GM20000 (cell line): Measurements from ENCODE around the gene SCG3.

Experiments used
- DNase-seq: peaks from one replicate; pipeline ENCODE4 v3.0.0; 2012; ENCODE audit warnings: low spot score
- TF ChIP-seq, protein P1 (sequence below): IDR thresholded peaks from 2 replicates; pipeline ENCODE4 v1.5.1; 2012; ENCODE audit warnings: mild to moderate bottlenecking, control low read depth; ENCODE audit errors: extremely low read depth, missing control alignments

The SCG3 gene

DNA sequence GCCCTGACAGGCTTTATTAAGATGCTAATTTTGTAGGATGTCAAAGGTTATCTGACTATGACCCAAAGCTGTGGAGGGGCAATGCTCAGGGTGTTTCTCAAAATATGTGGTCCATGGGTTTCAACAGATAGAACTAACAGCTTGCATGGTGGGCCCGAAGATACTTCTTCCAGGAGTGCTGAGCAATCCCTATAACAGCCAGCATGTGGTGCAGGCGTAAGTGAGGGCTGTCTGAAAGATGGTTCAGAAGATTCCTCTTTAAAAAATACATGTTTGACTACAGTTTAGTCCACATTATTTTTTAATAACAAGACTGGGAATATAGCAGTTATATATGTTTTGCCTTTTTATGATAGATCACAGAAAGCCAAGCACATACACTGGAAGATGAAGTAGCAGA is 7.6 kb downstream of the SCG3 start:
- TF ChIP-seq, protein P1, sequence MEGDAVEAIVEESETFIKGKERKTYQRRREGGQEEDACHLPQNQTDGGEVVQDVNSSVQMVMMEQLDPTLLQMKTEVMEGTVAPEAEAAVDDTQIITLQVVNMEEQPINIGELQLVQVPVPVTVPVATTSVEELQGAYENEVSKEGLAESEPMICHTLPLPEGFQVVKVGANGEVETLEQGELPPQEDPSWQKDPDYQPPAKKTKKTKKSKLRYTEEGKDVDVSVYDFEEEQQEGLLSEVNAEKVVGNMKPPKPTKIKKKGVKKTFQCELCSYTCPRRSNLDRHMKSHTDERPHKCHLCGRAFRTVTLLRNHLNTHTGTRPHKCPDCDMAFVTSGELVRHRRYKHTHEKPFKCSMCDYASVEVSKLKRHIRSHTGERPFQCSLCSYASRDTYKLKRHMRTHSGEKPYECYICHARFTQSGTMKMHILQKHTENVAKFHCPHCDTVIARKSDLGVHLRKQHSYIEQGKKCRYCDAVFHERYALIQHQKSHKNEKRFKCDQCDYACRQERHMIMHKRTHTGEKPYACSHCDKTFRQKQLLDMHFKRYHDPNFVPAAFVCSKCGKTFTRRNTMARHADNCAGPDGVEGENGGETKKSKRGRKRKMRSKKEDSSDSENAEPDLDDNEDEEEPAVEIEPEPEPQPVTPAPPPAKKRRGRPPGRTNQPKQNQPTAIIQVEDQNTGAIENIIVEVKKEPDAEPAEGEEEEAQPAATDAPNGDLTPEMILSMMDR = no peak
- no peak for DNase-seq

DNA sequence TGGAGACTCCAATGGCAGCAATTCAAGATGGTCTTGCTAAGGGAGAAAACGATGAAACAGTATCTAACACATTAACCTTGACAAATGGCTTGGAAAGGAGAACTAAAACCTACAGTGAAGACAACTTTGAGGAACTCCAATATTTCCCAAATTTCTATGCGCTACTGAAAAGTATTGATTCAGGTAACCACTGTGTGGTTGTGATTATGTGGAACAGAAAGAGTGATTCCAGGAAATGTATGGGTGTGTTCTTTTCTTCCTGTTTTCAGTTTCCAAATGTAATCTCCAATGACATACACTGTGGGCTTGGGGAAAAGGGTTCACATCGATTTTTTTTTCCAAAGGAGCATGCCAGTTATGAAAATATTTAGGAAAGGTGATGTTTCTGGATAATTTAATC is 10.9 kb downstream of the SCG3 start:
- TF ChIP-seq, protein P1 = no peak
- no peak for DNase-seq

DNA sequence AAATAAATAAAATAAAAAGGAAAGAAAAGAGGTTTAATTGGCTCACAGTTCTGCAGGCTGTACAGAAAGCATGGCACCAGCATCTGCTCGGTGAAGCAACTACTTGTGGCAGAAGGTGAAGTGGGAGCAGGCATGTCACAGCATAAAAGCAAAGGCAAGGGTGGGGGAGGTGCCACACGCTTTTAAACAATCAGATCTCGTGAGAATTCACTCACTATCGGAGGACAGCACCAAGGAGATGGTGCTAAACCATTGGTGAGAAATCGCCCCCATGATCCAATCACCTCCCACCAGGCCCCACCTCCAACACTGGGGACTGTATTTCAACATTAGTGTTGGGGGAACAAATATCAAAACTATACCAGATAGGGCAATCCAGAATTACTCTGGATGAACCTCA is 15.3 kb downstream of the SCG3 start:
- TF ChIP-seq, protein P1 = no peak
- DNase-seq = no peak

DNA sequence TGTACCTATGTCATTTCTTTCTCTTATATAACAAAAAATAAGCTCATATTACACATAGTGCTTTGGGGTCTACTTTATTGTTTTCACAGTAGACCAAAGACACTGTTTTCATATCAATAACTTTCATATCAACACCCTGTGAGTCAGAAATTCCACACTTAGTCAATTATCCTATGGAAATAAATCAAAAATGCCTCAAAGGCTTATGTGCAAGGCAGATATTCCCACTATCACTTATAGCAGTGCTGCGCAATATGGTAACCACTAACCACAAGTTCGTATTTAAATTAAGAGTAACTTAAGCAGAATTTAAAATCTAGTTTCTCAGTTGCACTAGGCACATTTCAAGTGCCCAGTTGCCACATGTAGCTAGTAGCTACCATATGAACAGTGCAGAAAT is 15.9 kb downstream of the SCG3 start:
- no peak for DNase-seq
- TF ChIP-seq, protein P1 = no peak

DNA sequence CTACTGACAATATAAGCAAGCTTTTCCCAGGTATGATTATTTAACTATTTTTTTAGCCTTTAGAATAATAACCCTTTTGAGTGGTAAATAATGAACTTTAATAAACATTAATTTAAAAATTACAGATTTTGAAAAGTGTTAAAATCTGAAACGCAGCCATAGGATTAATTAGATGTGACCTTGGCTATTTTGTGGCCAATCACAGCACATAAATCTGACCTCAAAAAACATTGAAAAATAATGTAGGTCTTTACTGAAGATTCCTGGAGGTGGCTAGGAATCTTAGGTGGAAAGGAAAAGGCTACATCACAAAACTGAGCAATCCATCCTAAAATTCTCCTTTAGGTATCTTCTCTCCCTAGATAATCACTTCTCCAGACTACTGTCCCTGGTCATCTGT is 18.1 kb downstream of the SCG3 start:
- TF ChIP-seq, protein P1 = no peak
- DNase-seq = no peak

DNA sequence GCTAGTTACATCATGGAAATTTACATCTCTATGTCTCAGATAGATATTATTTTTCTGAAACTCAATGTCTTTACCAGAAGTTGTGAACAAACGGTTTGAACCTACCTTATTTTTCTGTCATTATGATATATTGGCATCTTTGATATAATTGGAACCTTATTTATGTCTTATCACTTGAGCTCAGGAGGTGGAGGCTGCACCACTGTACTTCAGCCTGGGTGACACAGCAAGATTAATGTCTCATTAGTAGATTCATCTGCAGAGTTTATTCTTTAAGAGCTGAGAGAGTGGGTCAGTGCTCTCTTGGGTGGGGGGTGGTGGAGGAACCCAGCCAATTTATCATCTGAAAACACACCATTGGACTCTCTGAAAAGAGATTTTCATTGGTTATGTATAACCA is 21.4 kb downstream of the SCG3 start:
- DNase-seq = no peak
- TF ChIP-seq, protein P1 = no peak

DNA sequence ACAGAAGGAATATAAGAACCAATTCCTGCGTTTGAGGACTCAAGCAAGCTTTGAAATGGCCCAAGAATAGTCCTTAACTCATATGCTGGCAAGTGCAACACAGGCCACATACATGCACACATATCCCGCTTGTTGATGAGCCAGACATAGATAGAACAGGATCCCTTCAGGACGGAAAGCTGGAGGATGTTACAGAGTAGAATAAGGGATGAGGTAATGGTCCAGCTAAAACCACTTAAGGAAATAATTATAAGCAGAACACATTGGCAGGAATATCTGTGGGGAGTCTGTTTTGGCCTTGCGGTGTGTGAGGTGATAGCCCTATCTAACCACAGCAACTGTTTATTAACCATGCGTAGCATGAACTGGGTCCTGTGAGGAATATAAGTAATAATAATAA is 25.0 kb downstream of the SCG3 start:
- no peak for DNase-seq
- TF ChIP-seq, protein P1 = no peak
